SK-N-SH (cell line): Measurements from ENCODE around the gene CIROP. TPM values are rescaled to one million over a fixed set of nuclear protein-coding genes. Genes with fewer than 3 reads are reported as not detected.

Source experiments
- CTCF ChIA-PET: fragments of 300-600, 350-600 bp; formaldehyde crosslinking; extraction: SDS; loops from one replicate; lab custom pipeline; 2021; lab: Yijun Ruan, JAX
- POLR2A ChIA-PET: fragments of 350-600 bp; sonication (Branson Sonifier 250); formaldehyde crosslinking; extraction: SDS; loops from one replicate; lab custom pipeline; 2020; ENCODE audit warnings: antibody characterized with exemption, inconsistent platforms; lab: Yijun Ruan, JAX
- DNase-seq: peaks from one replicate; pipeline ENCODE4 v3.0.0; 2012
- H2AFZ ChIP-seq: fragments of 200-600 bp; sonication (generic); 2 replicates; pipeline ENCODE4 v1.8.1; 2016; ENCODE audit warnings: antibody characterized with exemption, mild to moderate bottlenecking, low read depth
- H3F3A ChIP-seq: fragments of 200-600 bp; sonication (generic); replicated peaks from 2 replicates; pipeline ENCODE3; 2016; ENCODE audit warnings: antibody characterized with exemption, mild to moderate bottlenecking; ENCODE audit not compliant: insufficient read depth
- H3K27ac ChIP-seq, 2 experiments: fragments of 200-500 bp in 1 of 2; fragments of 200-600 bp in 1 of 2; sonication (Bioruptor generic) in 1 of 2; sonication (generic), shearing (Covaris generic) in 1 of 2; 2 replicates each; pipeline versions ENCODE4 v1.5.1 to v1.6.1; 2014 to 2016; ENCODE audit warnings: low read depth in 2 of 2, inconsistent platforms in 1 of 2, low read length in 1 of 2, mild to moderate bottlenecking in 1 of 2, mixed read lengths in 1 of 2
- H3K27me3 ChIP-seq: fragments of 200-600 bp; sonication (generic), shearing (Covaris generic); 2 replicates; pipeline ENCODE4 v1.6.1; 2016; ENCODE audit warnings: mixed run types; ENCODE audit not compliant: insufficient read depth
- H3K36me3 ChIP-seq, 2 experiments: fragments of 200-500 bp in 1 of 2; fragments of 200-600 bp in 1 of 2; sonication (Bioruptor generic) in 1 of 2; sonication (generic) in 1 of 2; replicated peaks in 1 of 2; 2 replicates each; pipeline versions ENCODE3 to v1.5.1; 2014 to 2016; ENCODE audit warnings: low read length in 1 of 2, mild to moderate bottlenecking in 1 of 2; ENCODE audit not compliant: insufficient read depth in 2 of 2, control insufficient read depth in 1 of 2
- H3K4me1 ChIP-seq, 2 experiments: fragments of 200-500 bp in 1 of 2; fragments of 200-600 bp in 1 of 2; sonication (Bioruptor generic) in 1 of 2; sonication (generic), shearing (Covaris generic) in 1 of 2; 2 replicates each; pipeline versions ENCODE4 v1.5.1 to v1.6.1; 2014 to 2016; ENCODE audit warnings: low read depth in 1 of 2, low read length in 1 of 2, mixed run types in 1 of 2; ENCODE audit not compliant: insufficient read depth in 2 of 2, control insufficient read depth in 1 of 2
- H3K4me2 ChIP-seq: fragments of 200-600 bp; sonication (generic), shearing (Covaris generic); 2 replicates; pipeline ENCODE4 v1.6.1; 2017; ENCODE audit warnings: mixed run types
- H3K4me3 ChIP-seq, 2 experiments: fragments of 200-500 bp in 1 of 2; fragments of 200-600 bp in 1 of 2; sonication (Bioruptor generic) in 1 of 2; sonication (generic), shearing (Covaris generic) in 1 of 2; 2 replicates each; pipeline versions ENCODE4 v1.5.1 to v1.8.1; 2014 to 2016; ENCODE audit warnings: low read depth in 2 of 2, inconsistent platforms in 1 of 2, low read length in 1 of 2, mild to moderate bottlenecking in 1 of 2, mixed read lengths in 1 of 2, moderate library complexity in 1 of 2
- H3K79me2 ChIP-seq: fragments of 200-600 bp; sonication (generic); 2 replicates; pipeline ENCODE4 v1.8.1; 2017; ENCODE audit warnings: mild to moderate bottlenecking; ENCODE audit not compliant: insufficient read depth
- H3K9ac ChIP-seq: fragments of 200-600 bp; sonication (generic); 2 replicates; pipeline ENCODE4 v1.6.1; 2017; ENCODE audit warnings: mixed run types
- H3K9me2 ChIP-seq: fragments of 200-600 bp; sonication (generic); 2 replicates; pipeline ENCODE4 v1.6.1; 2017; ENCODE audit warnings: mixed run types
- H3K9me3 ChIP-seq: fragments of 200-600 bp; sonication (generic); 2 replicates; pipeline ENCODE4 v1.6.1; 2017; ENCODE audit warnings: mixed run types, mild to moderate bottlenecking, moderate library complexity
- H4K20me1 ChIP-seq: fragments of 200-600 bp; sonication (generic); 2 replicates; pipeline ENCODE4 v1.6.1; 2017; ENCODE audit warnings: mild to moderate bottlenecking, mixed run types; ENCODE audit not compliant: insufficient read depth
- CHD2 ChIP-seq: fragments of 150-350 bp; IDR thresholded peaks from 2 replicates; pipeline ENCODE4 v1.6.1; 2018; ENCODE audit warnings: low read length; ENCODE audit not compliant: partially characterized antibody
- ELF1 ChIP-seq: IDR thresholded peaks from 2 replicates; pipeline ENCODE4 v1.4.0; 2012
- FOSL2 ChIP-seq: IDR thresholded peaks from 2 replicates; pipeline ENCODE4 v1.4.0; 2012; ENCODE audit warnings: low read depth, mild to moderate bottlenecking, moderate library complexity, borderline replicate concordance
- JUND ChIP-seq: IDR thresholded peaks from 2 replicates; pipeline ENCODE4 v1.4.0; 2012
- MXI1 ChIP-seq: IDR thresholded peaks from 2 replicates; pipeline ENCODE4 v1.6.1; 2012; ENCODE audit warnings: mild to moderate bottlenecking, low read depth, low read length, improper control_type of control experiment
- NRF1 ChIP-seq: IDR thresholded peaks from 2 replicates; pipeline ENCODE4 v1.6.1; 2012; ENCODE audit warnings: low read depth, mild to moderate bottlenecking, low read length
- RFX5 ChIP-seq: IDR thresholded peaks from 2 replicates; pipeline ENCODE4 v1.6.1; 2012; ENCODE audit warnings: mild to moderate bottlenecking, improper control_type of control experiment, low read length
- RXRA ChIP-seq: IDR thresholded peaks from 2 replicates; pipeline ENCODE4 v1.4.0; 2012; ENCODE audit warnings: low read depth, mild to moderate bottlenecking, borderline replicate concordance
- TEAD4 ChIP-seq: IDR thresholded peaks from 2 replicates; pipeline ENCODE4 v1.4.0; 2012; ENCODE audit warnings: mild to moderate bottlenecking, borderline replicate concordance; ENCODE audit not compliant: insufficient read depth
- WGBS: methylation state at CpG from one replicate; pipeline ENCODE4 v1.1.6; 2017; ENCODE audit warnings: low lambda C conversion rate; 5-methylcytosine and 5-hydroxymethylcytosine counted together
- polyA plus RNA-seq, 3 experiments: library from polyadenylated mRNA; depleted of rRNA; stranded (reverse); fragments of >200 nt; gene quantifications; 2 replicates each; pipeline ENCODE4 v1.2.3, GENCODE V29; 2012
- TF ChIP-seq, protein P1 (sequence below): IDR thresholded peaks from 2 replicates; pipeline ENCODE4 v1.4.0; 2012; ENCODE audit warnings: low read depth, borderline replicate concordance
- TF ChIP-seq, protein P2 (sequence below): IDR thresholded peaks from 2 replicates; pipeline ENCODE4 v1.6.1; 2012; ENCODE audit warnings: mild to moderate bottlenecking, low read depth, low read length, moderate library complexity
- TF ChIP-seq, protein P3 (sequence below): fragments of 200-600 bp; sonication (generic); IDR thresholded peaks from 2 replicates; pipeline ENCODE4 v1.6.1; 2017; ENCODE audit warnings: antibody characterized with exemption, mild to moderate bottlenecking, moderate library complexity
- TF ChIP-seq, protein P4 (sequence below): fragments of 150-350 bp; IDR thresholded peaks from 2 replicates; pipeline ENCODE4 v1.6.1; 2017; ENCODE audit warnings: antibody characterized with exemption, low read length, low read depth, borderline replicate concordance
- TF ChIP-seq, protein P5 (sequence below): fragments of 150-350 bp; IDR thresholded peaks from 2 replicates; pipeline ENCODE4 v1.6.1; 2016; ENCODE audit warnings: mild to moderate bottlenecking, low read depth, low read length
- TF ChIP-seq, protein P6 (sequence below): IDR thresholded peaks from 2 replicates; pipeline ENCODE4 v1.4.0; 2012; ENCODE audit warnings: low read depth, borderline replicate concordance
- TF ChIP-seq, protein P7 (sequence below): IDR thresholded peaks from 2 replicates; pipeline ENCODE4 v1.4.0; 2012; ENCODE audit warnings: low read depth
- TF ChIP-seq, protein P8 (sequence below): IDR thresholded peaks from 2 replicates; pipeline ENCODE4; 2012

The CIROP gene
- polyA plus RNA-seq, 1 of the 3 experiments (the other 2 are of a cell fraction), result not detected

DNA sequence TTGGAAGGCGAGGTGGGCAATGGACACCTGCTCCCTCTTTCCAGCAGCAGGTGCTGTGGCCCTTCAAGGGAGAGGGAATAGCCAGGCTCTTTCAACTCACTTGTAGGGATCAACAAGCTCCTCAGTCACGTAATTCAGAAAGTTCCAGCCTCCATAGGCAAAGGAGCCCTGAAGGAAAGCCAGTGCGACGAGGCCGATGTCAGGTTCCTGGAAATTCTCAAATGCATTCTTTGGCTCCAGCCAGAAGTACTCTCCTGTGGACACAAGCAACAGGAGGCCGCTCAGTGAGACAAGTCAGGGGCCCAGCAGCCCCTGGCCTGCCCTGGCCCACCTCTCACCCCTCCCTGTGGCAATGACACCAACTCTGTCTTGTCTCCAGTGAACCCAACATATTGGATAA lies 35.6 kb upstream of the CIROP start (continued):
- TF ChIP-seq, protein P1, sequence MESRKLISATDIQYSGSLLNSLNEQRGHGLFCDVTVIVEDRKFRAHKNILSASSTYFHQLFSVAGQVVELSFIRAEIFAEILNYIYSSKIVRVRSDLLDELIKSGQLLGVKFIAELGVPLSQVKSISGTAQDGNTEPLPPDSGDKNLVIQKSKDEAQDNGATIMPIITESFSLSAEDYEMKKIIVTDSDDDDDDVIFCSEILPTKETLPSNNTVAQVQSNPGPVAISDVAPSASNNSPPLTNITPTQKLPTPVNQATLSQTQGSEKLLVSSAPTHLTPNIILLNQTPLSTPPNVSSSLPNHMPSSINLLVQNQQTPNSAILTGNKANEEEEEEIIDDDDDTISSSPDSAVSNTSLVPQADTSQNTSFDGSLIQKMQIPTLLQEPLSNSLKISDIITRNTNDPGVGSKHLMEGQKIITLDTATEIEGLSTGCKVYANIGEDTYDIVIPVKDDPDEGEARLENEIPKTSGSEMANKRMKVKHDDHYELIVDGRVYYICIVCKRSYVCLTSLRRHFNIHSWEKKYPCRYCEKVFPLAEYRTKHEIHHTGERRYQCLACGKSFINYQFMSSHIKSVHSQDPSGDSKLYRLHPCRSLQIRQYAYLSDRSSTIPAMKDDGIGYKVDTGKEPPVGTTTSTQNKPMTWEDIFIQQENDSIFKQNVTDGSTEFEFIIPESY, result no peak
- TF ChIP-seq RFX5, result no peak
- TF ChIP-seq, protein P2, sequence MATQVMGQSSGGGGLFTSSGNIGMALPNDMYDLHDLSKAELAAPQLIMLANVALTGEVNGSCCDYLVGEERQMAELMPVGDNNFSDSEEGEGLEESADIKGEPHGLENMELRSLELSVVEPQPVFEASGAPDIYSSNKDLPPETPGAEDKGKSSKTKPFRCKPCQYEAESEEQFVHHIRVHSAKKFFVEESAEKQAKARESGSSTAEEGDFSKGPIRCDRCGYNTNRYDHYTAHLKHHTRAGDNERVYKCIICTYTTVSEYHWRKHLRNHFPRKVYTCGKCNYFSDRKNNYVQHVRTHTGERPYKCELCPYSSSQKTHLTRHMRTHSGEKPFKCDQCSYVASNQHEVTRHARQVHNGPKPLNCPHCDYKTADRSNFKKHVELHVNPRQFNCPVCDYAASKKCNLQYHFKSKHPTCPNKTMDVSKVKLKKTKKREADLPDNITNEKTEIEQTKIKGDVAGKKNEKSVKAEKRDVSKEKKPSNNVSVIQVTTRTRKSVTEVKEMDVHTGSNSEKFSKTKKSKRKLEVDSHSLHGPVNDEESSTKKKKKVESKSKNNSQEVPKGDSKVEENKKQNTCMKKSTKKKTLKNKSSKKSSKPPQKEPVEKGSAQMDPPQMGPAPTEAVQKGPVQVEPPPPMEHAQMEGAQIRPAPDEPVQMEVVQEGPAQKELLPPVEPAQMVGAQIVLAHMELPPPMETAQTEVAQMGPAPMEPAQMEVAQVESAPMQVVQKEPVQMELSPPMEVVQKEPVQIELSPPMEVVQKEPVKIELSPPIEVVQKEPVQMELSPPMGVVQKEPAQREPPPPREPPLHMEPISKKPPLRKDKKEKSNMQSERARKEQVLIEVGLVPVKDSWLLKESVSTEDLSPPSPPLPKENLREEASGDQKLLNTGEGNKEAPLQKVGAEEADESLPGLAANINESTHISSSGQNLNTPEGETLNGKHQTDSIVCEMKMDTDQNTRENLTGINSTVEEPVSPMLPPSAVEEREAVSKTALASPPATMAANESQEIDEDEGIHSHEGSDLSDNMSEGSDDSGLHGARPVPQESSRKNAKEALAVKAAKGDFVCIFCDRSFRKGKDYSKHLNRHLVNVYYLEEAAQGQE, result no peak

DNA sequence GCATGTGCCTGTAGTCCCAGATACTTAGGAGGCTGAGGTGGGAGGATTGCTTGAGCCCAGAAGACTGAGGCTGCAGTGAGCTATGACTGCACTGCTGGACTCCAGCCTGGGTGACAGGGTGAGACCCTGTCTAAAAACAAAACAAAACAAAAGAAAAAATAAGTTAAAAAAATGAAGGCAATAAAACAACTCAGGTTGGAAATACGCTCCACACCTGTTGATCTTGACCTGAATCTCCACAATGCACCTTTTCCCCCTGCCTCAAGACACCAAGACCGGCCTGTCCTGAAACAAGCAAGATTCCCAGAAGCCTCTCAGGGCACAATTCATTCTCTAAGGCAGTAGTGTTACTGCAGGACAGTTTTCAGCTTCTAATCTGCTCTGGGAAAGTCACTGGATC lies 35.1 kb upstream of the CIROP start:
- 37% methylated on average over 2 of the region's 2 CpGs for WGBS
- Histone ChIP-seq H3K4me3 (no peak overlapping the region), H3F3A (no peaks in the 10 kb centered on the region), H3K27ac (no peak overlapping the region), H2AFZ (no peak overlapping the region), H3K9me3 (no peaks in the 10 kb centered on the region), H3K9me2 (no peaks in the 10 kb centered on the region), H3K4me1 (no peaks in the 10 kb centered on the region; a peak in 1 of 4 replicates), H4K20me1 (no peaks in the 10 kb centered on the region), H3K36me3 (no peaks in the 10 kb centered on the region), H3K27me3 (no peaks in the 10 kb centered on the region; the same call in 1 of the 2 replicates), H3K79me2 (no peaks in the 10 kb centered on the region), H3K4me2 (no peak overlapping the region), H3K9ac (no peak overlapping the region)
- CTCF ChIA-PET, result no interaction called here
- POLR2A ChIA-PET, result no interaction called here
- no peak for DNase-seq
- TF ChIP-seq JUND (no peak), RXRA (no peak), FOSL2 (no peak), NRF1 (no peak), ELF1 (no peak), MXI1 (no peak), CHD2 (no peak), TEAD4 (no peak)
- TF ChIP-seq, protein P3, sequence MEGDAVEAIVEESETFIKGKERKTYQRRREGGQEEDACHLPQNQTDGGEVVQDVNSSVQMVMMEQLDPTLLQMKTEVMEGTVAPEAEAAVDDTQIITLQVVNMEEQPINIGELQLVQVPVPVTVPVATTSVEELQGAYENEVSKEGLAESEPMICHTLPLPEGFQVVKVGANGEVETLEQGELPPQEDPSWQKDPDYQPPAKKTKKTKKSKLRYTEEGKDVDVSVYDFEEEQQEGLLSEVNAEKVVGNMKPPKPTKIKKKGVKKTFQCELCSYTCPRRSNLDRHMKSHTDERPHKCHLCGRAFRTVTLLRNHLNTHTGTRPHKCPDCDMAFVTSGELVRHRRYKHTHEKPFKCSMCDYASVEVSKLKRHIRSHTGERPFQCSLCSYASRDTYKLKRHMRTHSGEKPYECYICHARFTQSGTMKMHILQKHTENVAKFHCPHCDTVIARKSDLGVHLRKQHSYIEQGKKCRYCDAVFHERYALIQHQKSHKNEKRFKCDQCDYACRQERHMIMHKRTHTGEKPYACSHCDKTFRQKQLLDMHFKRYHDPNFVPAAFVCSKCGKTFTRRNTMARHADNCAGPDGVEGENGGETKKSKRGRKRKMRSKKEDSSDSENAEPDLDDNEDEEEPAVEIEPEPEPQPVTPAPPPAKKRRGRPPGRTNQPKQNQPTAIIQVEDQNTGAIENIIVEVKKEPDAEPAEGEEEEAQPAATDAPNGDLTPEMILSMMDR, result no peak
- TF ChIP-seq, protein P4, sequence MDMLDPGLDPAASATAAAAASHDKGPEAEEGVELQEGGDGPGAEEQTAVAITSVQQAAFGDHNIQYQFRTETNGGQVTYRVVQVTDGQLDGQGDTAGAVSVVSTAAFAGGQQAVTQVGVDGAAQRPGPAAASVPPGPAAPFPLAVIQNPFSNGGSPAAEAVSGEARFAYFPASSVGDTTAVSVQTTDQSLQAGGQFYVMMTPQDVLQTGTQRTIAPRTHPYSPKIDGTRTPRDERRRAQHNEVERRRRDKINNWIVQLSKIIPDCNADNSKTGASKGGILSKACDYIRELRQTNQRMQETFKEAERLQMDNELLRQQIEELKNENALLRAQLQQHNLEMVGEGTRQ, result no peak
- TF ChIP-seq, protein P5, sequence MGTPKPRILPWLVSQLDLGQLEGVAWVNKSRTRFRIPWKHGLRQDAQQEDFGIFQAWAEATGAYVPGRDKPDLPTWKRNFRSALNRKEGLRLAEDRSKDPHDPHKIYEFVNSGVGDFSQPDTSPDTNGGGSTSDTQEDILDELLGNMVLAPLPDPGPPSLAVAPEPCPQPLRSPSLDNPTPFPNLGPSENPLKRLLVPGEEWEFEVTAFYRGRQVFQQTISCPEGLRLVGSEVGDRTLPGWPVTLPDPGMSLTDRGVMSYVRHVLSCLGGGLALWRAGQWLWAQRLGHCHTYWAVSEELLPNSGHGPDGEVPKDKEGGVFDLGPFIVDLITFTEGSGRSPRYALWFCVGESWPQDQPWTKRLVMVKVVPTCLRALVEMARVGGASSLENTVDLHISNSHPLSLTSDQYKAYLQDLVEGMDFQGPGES, result no peak
- TF ChIP-seq, protein P6, sequence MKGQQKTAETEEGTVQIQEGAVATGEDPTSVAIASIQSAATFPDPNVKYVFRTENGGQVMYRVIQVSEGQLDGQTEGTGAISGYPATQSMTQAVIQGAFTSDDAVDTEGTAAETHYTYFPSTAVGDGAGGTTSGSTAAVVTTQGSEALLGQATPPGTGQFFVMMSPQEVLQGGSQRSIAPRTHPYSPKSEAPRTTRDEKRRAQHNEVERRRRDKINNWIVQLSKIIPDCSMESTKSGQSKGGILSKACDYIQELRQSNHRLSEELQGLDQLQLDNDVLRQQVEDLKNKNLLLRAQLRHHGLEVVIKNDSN, result no peak
- TF ChIP-seq, protein P7, sequence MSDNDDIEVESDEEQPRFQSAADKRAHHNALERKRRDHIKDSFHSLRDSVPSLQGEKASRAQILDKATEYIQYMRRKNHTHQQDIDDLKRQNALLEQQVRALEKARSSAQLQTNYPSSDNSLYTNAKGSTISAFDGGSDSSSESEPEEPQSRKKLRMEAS, result no peak
- TF ChIP-seq, protein P8, sequence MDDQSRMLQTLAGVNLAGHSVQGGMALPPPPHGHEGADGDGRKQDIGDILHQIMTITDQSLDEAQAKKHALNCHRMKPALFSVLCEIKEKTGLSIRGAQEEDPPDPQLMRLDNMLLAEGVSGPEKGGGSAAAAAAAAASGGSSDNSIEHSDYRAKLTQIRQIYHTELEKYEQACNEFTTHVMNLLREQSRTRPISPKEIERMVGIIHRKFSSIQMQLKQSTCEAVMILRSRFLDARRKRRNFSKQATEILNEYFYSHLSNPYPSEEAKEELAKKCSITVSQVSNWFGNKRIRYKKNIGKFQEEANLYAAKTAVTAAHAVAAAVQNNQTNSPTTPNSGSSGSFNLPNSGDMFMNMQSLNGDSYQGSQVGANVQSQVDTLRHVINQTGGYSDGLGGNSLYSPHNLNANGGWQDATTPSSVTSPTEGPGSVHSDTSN, result no peak
